Amniotic stem cell (primary cell): ENCODE data around the gene SETSIP.
"Not testable (repeated sequence)": the region's sequence is repeated elsewhere in the genome, so short reads cannot be mapped to it uniquely, and the experiment has no call there.

Experiments used
- DNase-seq: peaks from one replicate; lab custom pipeline; 2025; lab: John Stamatoyannopoulos, UW

SETSIP gene, protein sequence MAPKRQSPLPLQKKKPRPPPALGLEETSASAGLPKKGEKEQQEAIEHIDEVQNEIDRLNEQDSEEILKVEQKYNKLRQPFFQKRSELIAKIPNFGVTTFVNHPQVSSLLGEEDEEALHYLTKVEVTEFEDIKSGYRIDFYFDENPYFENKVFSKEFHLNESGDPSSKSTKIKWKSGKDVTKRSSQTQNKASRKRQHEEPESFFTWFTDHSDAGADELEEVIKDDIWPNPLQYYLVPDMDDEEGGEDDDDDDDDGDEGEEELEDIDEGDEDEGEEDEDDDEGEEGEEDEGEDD

GRCh38 chr1:92075311-92075710 is at the start of gene SETSIP:
TSS of gene SETSIP (minus strand) at chr1:92075411. CDS start at chr1:92075411, 0 bp downstream.
- no peak for DNase-seq

GRCh38 chr1:92123868-92124267 is 48.7 kb upstream of the SETSIP start:
- no peak for DNase-seq

DNA sequence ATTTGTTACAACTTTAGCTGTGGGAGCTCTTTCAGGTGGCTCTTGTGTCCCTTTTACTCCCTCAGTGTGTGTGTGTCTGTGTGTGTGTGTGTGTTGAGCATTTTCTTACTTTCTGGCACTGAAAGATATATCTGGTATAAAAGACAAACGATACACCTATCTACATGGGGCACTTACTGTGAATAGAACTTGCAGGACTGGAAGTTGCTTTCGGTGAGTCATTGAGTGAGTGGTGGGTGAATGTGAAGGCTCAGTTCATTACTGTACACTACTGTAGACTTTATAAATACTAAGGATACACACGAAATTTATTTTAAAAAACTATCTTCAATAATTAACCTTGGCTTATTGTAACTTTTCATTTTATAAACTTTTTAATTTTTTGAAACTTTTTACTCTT is 43.6 kb upstream of the SETSIP start:
- no peak for DNase-seq

- no peak for DNase-seq
These were observed 42.3 kb upstream of the SETSIP start for GRCh38 chr1:92117526-92117925.

- DNase-seq, result no peak
These were observed 33.4 kb upstream of the SETSIP start for GRCh38 chr1:92108631-92109030.

DNA sequence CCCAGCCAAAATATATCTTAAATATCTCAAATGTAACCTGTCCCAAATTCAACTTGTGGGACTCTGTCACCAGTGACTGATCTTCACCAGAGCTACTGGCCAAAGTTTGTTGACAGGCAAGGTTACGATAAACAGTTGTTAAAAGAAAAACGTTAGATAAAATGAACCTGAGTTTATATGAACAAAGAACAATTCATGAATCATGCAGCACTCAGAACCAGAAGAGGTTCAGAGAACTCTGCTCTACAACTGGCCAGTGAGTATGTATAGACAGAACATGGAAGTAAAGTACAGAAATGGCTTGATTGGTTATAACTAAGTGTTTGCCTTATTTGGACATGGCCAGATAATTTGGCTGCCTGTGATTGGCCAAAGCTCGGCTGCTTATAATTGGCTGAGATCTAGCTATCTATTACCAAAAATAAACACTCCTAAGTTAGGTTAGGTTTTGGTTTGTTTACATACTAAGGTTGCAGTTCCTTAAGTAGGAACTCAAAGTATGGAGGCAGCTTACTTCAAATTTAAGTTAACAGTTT is 30.4 kb upstream of the SETSIP start:
- DNase-seq, result no peak

DNA sequence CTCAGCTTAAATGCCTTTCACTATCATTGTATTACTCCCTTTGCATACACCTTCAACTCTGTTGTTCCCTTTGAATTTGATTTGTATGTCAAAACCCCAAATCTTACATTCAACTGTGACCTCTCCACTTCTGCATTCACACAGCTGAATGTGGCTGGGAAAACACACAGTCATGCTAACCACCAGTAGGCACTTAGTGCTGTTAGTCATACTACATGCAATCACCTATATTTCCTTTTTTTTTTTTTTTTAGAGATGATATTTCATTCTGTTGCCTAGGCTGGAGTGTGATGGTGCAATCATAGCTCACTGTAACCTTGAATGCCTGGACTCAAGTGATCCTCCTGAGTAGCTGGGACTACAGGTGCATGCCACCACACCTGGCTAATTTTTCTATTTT is 21.1 kb upstream of the SETSIP start:
- DNase-seq, result no peak

- DNase-seq, result no peak
These were observed 20.7 kb upstream of the SETSIP start for GRCh38 chr1:92095874-92096273.

DNA sequence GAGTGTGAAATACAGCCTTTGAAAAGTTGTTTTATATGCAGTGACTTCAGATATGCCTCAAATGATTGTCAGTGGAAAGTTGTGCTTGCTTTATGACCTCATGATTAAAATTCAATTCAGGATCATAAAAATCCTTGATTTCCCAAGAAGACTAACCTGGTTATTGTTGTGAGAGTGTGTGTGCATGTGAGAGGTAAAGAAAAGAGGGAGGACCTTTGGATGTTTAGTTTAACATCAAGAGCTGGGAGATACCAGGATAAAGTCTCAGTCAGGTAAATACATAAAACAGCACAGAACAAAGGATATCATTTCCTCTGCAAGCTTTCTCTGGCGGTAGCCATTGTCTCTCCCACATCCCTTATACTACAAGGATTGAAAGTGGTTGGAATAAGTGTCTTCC is 19.4 kb upstream of the SETSIP start:
- no peak for DNase-seq

DNA sequence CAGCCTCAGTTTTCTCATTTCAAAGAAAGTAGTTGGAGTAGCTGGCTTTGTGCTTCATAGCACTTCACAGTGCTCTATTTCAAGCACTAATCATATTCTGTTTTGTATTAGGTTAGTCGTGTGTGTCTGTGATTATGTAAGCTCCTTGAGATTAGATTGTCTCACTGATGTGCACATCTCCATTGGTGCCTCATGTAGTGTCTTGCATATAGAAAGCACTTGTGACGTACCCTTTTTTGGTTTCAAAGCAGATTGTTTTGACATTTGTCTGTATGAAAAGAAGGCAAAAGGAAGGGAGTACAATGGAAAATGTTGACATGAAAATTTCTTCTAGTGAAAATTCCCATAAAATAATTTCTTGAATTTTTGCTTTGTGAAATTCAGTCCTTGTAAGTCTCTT is 18.9 kb upstream of the SETSIP start:
- no peak for DNase-seq

- DNase-seq, result no peak
These were observed 16.4 kb upstream of the SETSIP start for GRCh38 chr1:92091625-92092024.

DNA sequence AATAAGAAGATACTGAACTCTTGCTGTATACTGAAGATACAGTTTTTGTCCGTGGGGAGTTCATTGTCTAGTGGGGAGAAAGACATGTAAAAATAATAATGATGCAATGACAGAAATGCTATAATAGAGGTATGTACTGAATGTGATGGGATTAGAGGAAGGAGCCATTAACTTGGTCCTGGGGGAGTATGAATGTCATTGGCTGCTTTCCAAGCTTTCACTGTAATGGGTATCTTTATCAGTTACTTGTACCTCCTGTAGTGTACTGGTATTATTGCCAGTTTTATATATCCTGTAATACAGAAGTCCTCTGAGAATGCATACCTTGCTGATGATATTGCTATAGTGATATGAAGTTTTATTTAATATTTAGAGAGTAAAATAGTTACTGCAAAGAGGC is 12.3 kb upstream of the SETSIP start:
- no peak for DNase-seq

DNA sequence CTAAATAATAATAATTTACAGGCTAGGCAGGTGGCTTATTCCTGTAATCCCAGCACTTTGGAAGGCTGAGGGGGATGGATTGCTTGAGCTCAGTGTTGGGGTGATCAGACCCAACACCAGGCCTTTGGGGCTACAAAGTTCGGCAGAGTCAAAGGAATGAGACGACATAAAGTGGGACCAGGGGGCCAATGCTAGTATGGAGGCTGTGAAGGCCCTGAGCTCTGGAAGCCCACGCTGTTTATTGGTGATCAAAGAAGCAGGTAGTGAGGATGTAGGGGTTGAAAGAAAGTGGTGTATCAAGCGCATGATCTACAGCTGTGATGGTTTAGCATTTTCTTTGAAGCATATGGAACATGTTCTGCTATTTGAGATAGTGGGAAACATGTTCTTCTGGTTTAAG is 10.5 kb upstream of the SETSIP start:
- no peak for DNase-seq

DNA sequence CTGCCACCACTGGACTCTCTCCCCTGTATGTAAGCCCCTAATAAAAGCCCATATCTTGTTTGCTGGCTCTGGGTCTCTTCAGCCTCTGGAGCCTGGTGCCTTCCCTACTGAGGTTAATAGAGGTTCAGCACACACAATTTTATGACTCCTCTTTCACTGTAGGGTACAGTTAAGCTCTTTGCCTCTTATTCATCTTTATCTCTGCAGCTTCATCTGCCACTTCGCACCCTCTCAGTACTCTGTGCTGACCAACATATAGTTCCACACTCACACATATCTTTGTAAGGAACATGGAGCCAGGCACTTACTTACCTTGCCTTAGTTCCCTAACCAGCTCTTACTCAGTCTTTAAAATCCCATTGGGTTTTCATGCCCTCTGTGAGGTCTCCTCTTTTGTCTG is 9.4 kb upstream of the SETSIP start:
- no peak for DNase-seq

DNA sequence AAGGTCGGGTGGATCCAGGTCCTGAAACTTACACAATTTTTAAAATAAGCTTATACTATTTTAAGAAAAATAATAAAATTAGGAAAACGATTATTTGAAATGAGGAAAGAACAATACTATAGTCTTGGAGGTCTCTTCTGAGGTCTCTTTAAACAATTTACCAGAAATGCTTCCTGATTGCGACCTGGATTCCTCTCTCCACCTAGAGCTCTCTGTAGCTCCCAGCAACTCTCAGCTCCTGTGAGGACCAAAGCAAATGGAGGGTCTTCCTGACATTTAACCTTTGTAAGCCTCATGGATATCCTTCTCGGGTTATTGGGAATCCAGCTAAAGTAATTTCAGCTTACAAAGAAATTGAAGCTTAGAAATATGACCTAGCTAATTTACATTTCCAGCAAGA is 5.8 kb upstream of the SETSIP start:
- no peak for DNase-seq

DNA sequence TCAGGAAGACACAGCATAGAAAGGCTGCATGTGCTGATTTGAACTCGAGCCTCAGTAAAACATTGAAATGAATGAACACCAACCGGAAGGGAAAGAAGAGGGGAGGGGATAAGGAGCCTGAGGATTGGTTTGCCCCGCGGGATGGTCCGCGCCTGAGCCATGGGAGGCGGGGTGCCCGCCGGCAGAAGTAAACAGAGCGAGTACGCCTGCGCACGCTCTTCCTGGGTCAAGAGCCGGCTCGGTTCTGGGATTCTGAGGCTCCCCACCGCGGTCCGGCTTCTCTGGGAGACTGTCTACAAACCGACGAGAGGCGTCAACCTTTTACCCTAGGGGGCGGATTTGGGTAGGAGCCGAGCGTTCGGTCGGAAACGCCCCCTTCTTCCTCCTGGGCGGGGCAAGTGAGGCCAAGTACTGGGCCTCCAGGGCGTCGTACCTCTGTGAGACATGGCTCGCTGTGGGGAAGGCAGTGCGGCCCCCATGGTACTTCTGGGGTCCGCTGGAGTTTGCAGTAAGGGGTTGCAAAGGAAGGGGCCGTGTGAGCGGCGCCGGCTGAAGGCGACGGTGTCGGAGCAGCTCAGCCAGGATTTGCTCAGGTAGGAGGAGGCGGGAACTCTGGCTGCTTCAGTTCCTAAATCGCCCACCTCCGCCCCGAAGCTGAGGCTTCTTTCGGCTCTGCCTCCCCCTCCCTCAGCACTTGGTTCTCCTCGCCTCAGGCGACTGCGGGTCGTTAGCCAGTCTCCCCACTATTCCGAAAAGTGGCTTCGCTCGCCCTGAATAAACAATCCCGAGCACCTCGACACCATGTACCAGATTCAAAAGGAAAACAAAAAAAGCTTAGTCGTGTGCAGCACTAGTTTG is 5.1 kb upstream of the SETSIP start, which contains the start of gene BTBD8:
TSS of gene BTBD8 (plus strand) at position 218 of the 858 bp plus-strand sequence. CDS start at position 445, 227 bp downstream.
- DNase-seq, result peak; percentile 3

GRCh38 chr1:92079441-92079840 is 4.2 kb upstream of the SETSIP start:
- DNase-seq, result no peak

- not testable (repeated sequence) for DNase-seq
These were observed 2.9 kb upstream of the SETSIP start for GRCh38 chr1:92078077-92078476.

DNA sequence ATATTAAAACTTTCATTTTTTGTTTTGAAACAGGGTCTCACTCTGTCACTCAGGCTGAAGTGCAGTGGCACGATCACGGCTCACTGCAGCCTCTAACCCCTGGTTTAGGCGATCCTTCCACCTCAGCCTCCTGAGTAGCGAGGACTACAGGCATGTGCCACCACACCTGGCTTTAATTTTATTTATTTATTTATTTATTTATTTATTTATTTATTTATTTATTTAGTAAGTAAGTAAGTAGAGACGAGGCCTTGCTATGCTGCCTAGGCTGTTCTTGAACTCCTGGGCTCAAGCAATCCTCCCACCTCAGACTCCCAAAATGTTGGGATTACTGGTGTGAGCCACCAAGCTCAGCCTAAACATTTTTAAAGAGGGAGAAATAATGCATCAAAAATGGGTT is 1.2 kb upstream of the SETSIP start:
- DNase-seq, result no peak

DNA sequence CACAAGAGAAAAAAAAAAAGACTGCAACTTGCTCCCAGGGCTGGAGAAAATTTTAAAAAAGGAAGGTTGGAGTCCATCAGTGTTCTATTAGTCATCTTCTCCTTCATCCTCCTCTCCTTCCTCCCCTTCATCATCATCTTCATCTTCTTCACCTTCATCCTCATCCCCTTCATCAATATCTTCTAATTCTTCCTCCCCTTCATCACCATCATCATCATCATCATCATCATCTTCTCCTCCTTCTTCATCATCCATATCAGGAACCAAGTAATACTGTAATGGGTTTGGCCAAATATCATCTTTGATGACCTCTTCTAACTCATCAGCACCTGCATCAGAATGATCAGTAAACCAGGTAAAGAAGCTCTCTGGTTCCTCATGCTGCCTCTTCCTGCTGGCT is 765 bp downstream of the SETSIP start:
- not testable (repeated sequence) for DNase-seq

DNA sequence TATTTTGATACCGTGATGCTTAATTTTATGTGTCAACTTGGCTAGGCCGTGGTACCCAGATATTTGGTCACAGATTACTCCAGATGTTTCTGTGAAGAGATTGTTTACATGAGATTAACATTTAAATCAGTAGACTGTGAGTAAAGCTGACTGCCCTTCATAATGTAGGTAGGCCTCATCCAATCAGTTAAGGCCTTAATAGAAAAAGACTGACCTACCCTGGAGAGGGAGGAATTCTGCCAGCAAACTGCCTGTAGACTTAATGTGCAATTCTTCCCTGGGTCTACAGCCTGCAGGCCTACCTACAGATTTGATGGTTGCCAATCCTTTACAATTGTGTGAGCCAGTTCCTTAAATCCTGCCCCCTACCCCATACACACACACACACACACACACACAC is 4.3 kb downstream of the SETSIP start:
- DNase-seq, result no peak

GRCh38 chr1:92066321-92066720 is 8.9 kb downstream of the SETSIP start:
- no peak for DNase-seq

GRCh38 chr1:92065042-92065441 is 10.2 kb downstream of the SETSIP start:
- DNase-seq, result no peak
